Endothelial cell of umbilical vein (primary cell): ENCODE data around the gene PKP4. TPM values are rescaled to one million over a fixed set of nuclear protein-coding genes. Genes with fewer than 3 reads are reported as not detected.

Experiments
- BruUV-seq: library from RNA; stranded (reverse); fragments of 400-500 nt; replicated peaks from 2 replicates; lab custom pipeline; 2021; lab: Mats Ljungman, UMichigan
- CTCF ChIA-PET: fragments of 300-600, 350-600 bp; sonication (Branson Sonifier 250); formaldehyde crosslinking; loops from one replicate; lab custom pipeline; 2021; ENCODE audit warnings: antibody characterized with exemption, inconsistent platforms; lab: Charles Lee
- POLR2A ChIA-PET: fragments of 300-600, 350-600 bp; sonication (Branson Sonifier 250); formaldehyde crosslinking; loops from one replicate; lab custom pipeline; 2021; ENCODE audit warnings: antibody characterized with exemption, inconsistent platforms; lab: Charles Lee
- DNase-seq: peaks from one replicate; pipeline ENCODE4 v3.0.0-alpha.2; 2011; ENCODE audit warnings: low read depth, low spot score
- FAIRE-seq: peaks from 2 replicates; lab custom pipeline; 2011; peaks lifted over from hg19 to GRCh38; lab: Jason Lieb, UNC
- H2AFZ ChIP-seq: 2 replicates; pipeline ENCODE4 v1.6.0; 2012; ENCODE audit warnings: low read depth, low read length, control low read depth, inconsistent platforms
- H3K27ac ChIP-seq: 2 replicates; pipeline ENCODE4 v1.5.1; 2011; ENCODE audit warnings: low read depth, mild to moderate bottlenecking, control low read depth, low read length, moderate library complexity; ENCODE audit not compliant: insufficient read depth
- H3K27me3 ChIP-seq, 2 experiments: 2 replicates each; pipeline versions ENCODE4 v1.6.0 to v1.6.1; 2011; ENCODE audit warnings: low read length in 2 of 2, mixed read lengths in 1 of 2; ENCODE audit not compliant: control insufficient read depth in 2 of 2, insufficient read depth in 2 of 2
- H3K36me3 ChIP-seq, 2 experiments: 2 replicates in 1 of 2; 3 replicates in 1 of 2; pipeline ENCODE4 v1.5.1; 2011; ENCODE audit warnings: low read length in 2 of 2, mild to moderate bottlenecking in 1 of 2, moderate library complexity in 1 of 2; ENCODE audit not compliant: control insufficient read depth in 2 of 2, insufficient read depth in 2 of 2; ENCODE audit errors: extremely low read depth in 1 of 2
- H3K4me1 ChIP-seq: 3 replicates; pipeline ENCODE4 v1.5.1; 2011; ENCODE audit warnings: mild to moderate bottlenecking, low read length; ENCODE audit not compliant: control insufficient read depth, insufficient read depth; ENCODE audit errors: extremely low read depth
- H3K4me2 ChIP-seq: 2 replicates; pipeline ENCODE4 v1.6.1; 2011; ENCODE audit warnings: low read length, control low read depth, mixed read lengths; ENCODE audit not compliant: insufficient read depth
- H3K4me3 ChIP-seq, 3 experiments: fragments of 200-600 bp in 1 of 3; sonication (generic), shearing (Covaris generic) in 1 of 3; replicated peaks in 1 of 3; 2 replicates each; pipeline ENCODE4 v1.5.1; 2011 to 2016; ENCODE audit warnings: control low read depth in 3 of 3, low read length in 3 of 3, mild to moderate bottlenecking in 2 of 3, inconsistent platforms in 1 of 3, low read depth in 1 of 3, moderate library complexity in 1 of 3; ENCODE audit not compliant: insufficient read depth in 1 of 3
- H3K79me2 ChIP-seq: 2 replicates; pipeline ENCODE4 v1.6.0; 2012; ENCODE audit warnings: low read length, inconsistent platforms; ENCODE audit not compliant: control insufficient read depth, insufficient read depth
- H3K9ac ChIP-seq: replicated peaks from 2 replicates; pipeline ENCODE3; 2011; ENCODE audit warnings: low read length, control low read depth; ENCODE audit not compliant: insufficient read depth; ENCODE audit errors: extremely low read depth
- H3K9me1 ChIP-seq: replicated peaks from 3 replicates; pipeline ENCODE4 v1.6.0; 2011; ENCODE audit warnings: mild to moderate bottlenecking, low read length; ENCODE audit not compliant: control insufficient read depth, insufficient read depth; ENCODE audit errors: extremely low read depth
- H3K9me3 ChIP-seq: replicated peaks from 2 replicates; pipeline ENCODE4 v1.5.1; 2012; ENCODE audit warnings: low read length, inconsistent platforms; ENCODE audit not compliant: control insufficient read depth, insufficient read depth
- H4K20me1 ChIP-seq: replicated peaks from 2 replicates; pipeline ENCODE3; 2011; ENCODE audit warnings: mild to moderate bottlenecking, low read length; ENCODE audit not compliant: control insufficient read depth, insufficient read depth; ENCODE audit errors: extremely low read depth
- CTCF ChIP-seq, 2 donors: IDR thresholded peaks; 1 replicate in 1 of 2; 2 replicates in 1 of 2; pipeline ENCODE4 v1.5.1; 2011; ENCODE audit warnings: low read length in 2 of 2, mild to moderate bottlenecking in 2 of 2, moderate library complexity in 2 of 2, control low read depth in 1 of 2, inconsistent platforms in 1 of 2, low read depth in 1 of 2; ENCODE audit not compliant: insufficient read depth in 1 of 2; ENCODE audit errors: extremely low read depth in 1 of 2
- EZH2 ChIP-seq: IDR thresholded peaks from 2 replicates; pipeline ENCODE4 v1.6.1; 2012; ENCODE audit warnings: borderline replicate concordance, low read depth, mild to moderate bottlenecking, moderate library complexity, low read length, inconsistent platforms; ENCODE audit not compliant: severe bottlenecking
- FOS ChIP-seq: IDR thresholded peaks from 2 replicates; pipeline ENCODE4 v1.6.1; 2011; ENCODE audit warnings: mild to moderate bottlenecking, low read length, moderate library complexity, borderline replicate concordance; ENCODE audit not compliant: insufficient read depth
- GATA2 ChIP-seq: IDR thresholded peaks from 2 replicates; pipeline ENCODE4 v1.7.0; 2011; ENCODE audit warnings: low read depth, mild to moderate bottlenecking, moderate library complexity, mixed read lengths, low read length; ENCODE audit not compliant: insufficient read length, insufficient read depth
- JUN ChIP-seq: IDR thresholded peaks from 2 replicates; pipeline ENCODE4 v1.6.1; 2011; ENCODE audit warnings: borderline replicate concordance, low read depth; ENCODE audit not compliant: insufficient read length, insufficient read depth
- MYC ChIP-seq: IDR thresholded peaks from one replicate; pipeline ENCODE4 v1.6.1; 2011; ENCODE audit warnings: mild to moderate bottlenecking, low read depth, low read length
- POLR2A ChIP-seq: IDR thresholded peaks from 2 replicates; pipeline ENCODE4 v1.6.1; 2012; ENCODE audit warnings: low read depth, mild to moderate bottlenecking, control low read depth, low read length
- POLR2AphosphoS5 ChIP-seq: IDR thresholded peaks from 2 replicates; pipeline ENCODE4 v1.6.1; 2012; ENCODE audit warnings: low read depth, mild to moderate bottlenecking, control low read depth, low read length, moderate library complexity; ENCODE audit not compliant: insufficient read depth
- dilution Hi-C: fragments of 300-500 bp; cut with MboI; formaldehyde crosslinking; loops from one replicate; pipeline ENCODE4 v1.15.0; 2019; ENCODE audit warnings: low sequenced_read_pairs; ENCODE audit not compliant: extremely low pct_ligation_motif_present
- intact Hi-C: fragments of 100-400 bp; cut with micrococcal nuclease; formaldehyde crosslinking; loops from one replicate; pipeline ENCODE4 v1.10.0; 2022
- polyA plus RNA-seq, 4 experiments: library from polyadenylated mRNA; depleted of rRNA in 3 of 4; stranded (reverse) in 3 of 4; unstranded in 1 of 4; fragments of >200 nt; gene quantifications; 2 replicates each; pipeline versions ENCODE4 v1.2.1 to v1.2.3, GENCODE V29; 2011 to 2012; ENCODE audit warnings: missing spikeins in 1 of 4
- total RNA-seq: library from RNA; stranded (reverse); gene quantifications from 2 replicates; pipeline ENCODE4 v1.2.3, GENCODE V29; 2021
- TF ChIP-seq, protein P1 (sequence below): IDR thresholded peaks from 2 replicates; pipeline ENCODE4 v1.6.1; 2011; ENCODE audit not compliant: insufficient read depth, insufficient read length

The PKP4 gene
- total and polyA plus RNA-seq, 2 donors (not counting 3 experiments of a cell fraction or from before 2014, with no cell fraction given) = 35.4 to 68.5 TPM

- DNase-seq (no peak), FAIRE-seq (no peak)
- ChIA-PET CTCF (interaction anchor here (0.6 kb wide), 1 partner anchor 8 kb away, joined by 3 read pairs; no protein-coding TSS in a partner anchor), POLR2A (no interaction called here)
- Histone ChIP-seq H3K9ac (no peak overlapping the region), H3K4me2 (no peak overlapping the region), H2AFZ (no peak overlapping the region), H3K27ac (no peak overlapping the region), H3K9me3 (no peaks in the 10 kb centered on the region), H3K79me2 (no peaks in the 10 kb centered on the region), H3K9me1 (no peaks in the 10 kb centered on the region), H3K36me3 (no peaks in the 10 kb centered on the region), H3K4me3 (no peak overlapping the region), H3K4me1 (no peaks in the 10 kb centered on the region), H4K20me1 (no peaks in the 10 kb centered on the region), H3K27me3 (peaks cover 3% of the 10 kb centered on the region in 2 experiments)
- dilution Hi-C loops (no loop called here), intact Hi-C loops (no loop called here)
- TF ChIP-seq, protein P1, sequence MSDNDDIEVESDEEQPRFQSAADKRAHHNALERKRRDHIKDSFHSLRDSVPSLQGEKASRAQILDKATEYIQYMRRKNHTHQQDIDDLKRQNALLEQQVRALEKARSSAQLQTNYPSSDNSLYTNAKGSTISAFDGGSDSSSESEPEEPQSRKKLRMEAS = no peak
- TF ChIP-seq EZH2 (no peak), POLR2AphosphoS5 (no peak), MYC (no peak), CTCF (IDR thresholded peaks at IDR 0.05; ENCODE audit: extremely low read depth in 1 of 2, insufficient read depth in 1 of 2, low read depth in 1 of 2, low read length in 2 of 2) (no peak), GATA2 (no peak), JUN (no peak), POLR2A (no peak), FOS (no peak)
- no TSS peak for BruUV-seq
Observed at GRCh38 chr2:158701101-158701500, 244.3 kb downstream of the PKP4 start.
